ENCODE measurements around the gene IKZF1. TPM values are rescaled to one million over a fixed set of nuclear protein-coding genes. Genes with fewer than 3 reads are reported as not detected.

IKZF1 gene
- total RNA-seq, 1 experiment from 2014 or later = 2.3 TPM

- DNase-seq (ENCODE audit: low spot score) = no peak
- POLR2A ChIA-PET = interaction anchor here (1.0 kb wide), 1 partner anchor 32 kb away, joined by 3 read pairs; no protein-coding TSS in a partner anchor
- CTCF ChIA-PET = no interaction called here
- Mint-ChIP-seq H3K9me3 (no peaks in the 10 kb centered on the region), H3K36me3 (no peaks in the 10 kb centered on the region), H3K27me3 (ENCODE audit: low read depth) (peaks cover 3% of the 10 kb centered on the region; the same call in 1 of the 2 replicates), H3K27ac (no peak overlapping the region), H3K4me3 (no peak overlapping the region), H3K4me1 (peaks cover 5% of the 10 kb centered on the region)
- TF ChIP-seq, protein P1, sequence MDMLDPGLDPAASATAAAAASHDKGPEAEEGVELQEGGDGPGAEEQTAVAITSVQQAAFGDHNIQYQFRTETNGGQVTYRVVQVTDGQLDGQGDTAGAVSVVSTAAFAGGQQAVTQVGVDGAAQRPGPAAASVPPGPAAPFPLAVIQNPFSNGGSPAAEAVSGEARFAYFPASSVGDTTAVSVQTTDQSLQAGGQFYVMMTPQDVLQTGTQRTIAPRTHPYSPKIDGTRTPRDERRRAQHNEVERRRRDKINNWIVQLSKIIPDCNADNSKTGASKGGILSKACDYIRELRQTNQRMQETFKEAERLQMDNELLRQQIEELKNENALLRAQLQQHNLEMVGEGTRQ (CRISPR knock-in tag; IDR thresholded peaks at IDR 0.05) = no peak
- TF ChIP-seq HMGA2 (CRISPR knock-in tag; IDR thresholded peaks at IDR 0.05) (no peak), AFF4 (CRISPR knock-in tag; IDR thresholded peaks at IDR 0.05; ENCODE audit: borderline replicate concordance) (no peak), ZNF532 (CRISPR knock-in tag; IDR thresholded peaks at IDR 0.05; ENCODE audit: borderline replicate concordance) (no peak), SMAD4 (CRISPR knock-in tag; IDR thresholded peaks at IDR 0.05) (no peak), ZNF425 (CRISPR knock-in tag; conservative IDR thresholded peaks at IDR 0.05) (no peak), ZBTB21 (CRISPR knock-in tag; IDR thresholded peaks at IDR 0.05; ENCODE audit: borderline replicate concordance) (no peak), NR2C2 (CRISPR knock-in tag; IDR thresholded peaks at IDR 0.05) (no peak), NR1H2 (CRISPR knock-in tag; IDR thresholded peaks at IDR 0.05) (no peak), ELF4 (CRISPR knock-in tag; IDR thresholded peaks at IDR 0.05; ENCODE audit: low read depth) (no peak), CBFB (CRISPR knock-in tag; IDR thresholded peaks at IDR 0.05; ENCODE audit: low read depth) (no peak), KAT7 (CRISPR knock-in tag; IDR thresholded peaks at IDR 0.05; ENCODE audit: borderline replicate concordance) (no peak), CREB1 (CRISPR knock-in tag; IDR thresholded peaks at IDR 0.05) (no peak), SMAD3 (CRISPR knock-in tag; IDR thresholded peaks at IDR 0.05; ENCODE audit: borderline replicate concordance) (no peak), ESRRA (CRISPR knock-in tag; IDR thresholded peaks at IDR 0.05; ENCODE audit: borderline replicate concordance) (no peak), RELA (CRISPR knock-in tag; IDR thresholded peaks at IDR 0.05; ENCODE audit: borderline replicate concordance) (no peak), TEAD4 (CRISPR knock-in tag; IDR thresholded peaks at IDR 0.05) (no peak)
- TF ChIP-seq, protein P2, sequence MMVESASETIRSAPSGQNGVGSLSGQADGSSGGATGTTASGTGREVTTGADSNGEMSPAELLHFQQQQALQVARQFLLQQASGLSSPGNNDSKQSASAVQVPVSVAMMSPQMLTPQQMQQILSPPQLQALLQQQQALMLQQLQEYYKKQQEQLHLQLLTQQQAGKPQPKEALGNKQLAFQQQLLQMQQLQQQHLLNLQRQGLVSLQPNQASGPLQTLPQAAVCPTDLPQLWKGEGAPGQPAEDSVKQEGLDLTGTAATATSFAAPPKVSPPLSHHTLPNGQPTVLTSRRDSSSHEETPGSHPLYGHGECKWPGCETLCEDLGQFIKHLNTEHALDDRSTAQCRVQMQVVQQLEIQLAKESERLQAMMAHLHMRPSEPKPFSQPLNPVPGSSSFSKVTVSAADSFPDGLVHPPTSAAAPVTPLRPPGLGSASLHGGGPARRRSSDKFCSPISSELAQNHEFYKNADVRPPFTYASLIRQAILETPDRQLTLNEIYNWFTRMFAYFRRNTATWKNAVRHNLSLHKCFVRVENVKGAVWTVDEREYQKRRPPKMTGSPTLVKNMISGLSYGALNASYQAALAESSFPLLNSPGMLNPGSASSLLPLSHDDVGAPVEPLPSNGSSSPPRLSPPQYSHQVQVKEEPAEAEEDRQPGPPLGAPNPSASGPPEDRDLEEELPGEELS (CRISPR knock-in tag; IDR thresholded peaks at IDR 0.05) = no peak
- TF ChIP-seq, protein P3, sequence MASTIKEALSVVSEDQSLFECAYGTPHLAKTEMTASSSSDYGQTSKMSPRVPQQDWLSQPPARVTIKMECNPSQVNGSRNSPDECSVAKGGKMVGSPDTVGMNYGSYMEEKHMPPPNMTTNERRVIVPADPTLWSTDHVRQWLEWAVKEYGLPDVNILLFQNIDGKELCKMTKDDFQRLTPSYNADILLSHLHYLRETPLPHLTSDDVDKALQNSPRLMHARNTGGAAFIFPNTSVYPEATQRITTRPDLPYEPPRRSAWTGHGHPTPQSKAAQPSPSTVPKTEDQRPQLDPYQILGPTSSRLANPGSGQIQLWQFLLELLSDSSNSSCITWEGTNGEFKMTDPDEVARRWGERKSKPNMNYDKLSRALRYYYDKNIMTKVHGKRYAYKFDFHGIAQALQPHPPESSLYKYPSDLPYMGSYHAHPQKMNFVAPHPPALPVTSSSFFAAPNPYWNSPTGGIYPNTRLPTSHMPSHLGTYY (CRISPR knock-in tag; IDR thresholded peaks at IDR 0.05) = no peak
- TF ChIP-seq, protein P4, sequence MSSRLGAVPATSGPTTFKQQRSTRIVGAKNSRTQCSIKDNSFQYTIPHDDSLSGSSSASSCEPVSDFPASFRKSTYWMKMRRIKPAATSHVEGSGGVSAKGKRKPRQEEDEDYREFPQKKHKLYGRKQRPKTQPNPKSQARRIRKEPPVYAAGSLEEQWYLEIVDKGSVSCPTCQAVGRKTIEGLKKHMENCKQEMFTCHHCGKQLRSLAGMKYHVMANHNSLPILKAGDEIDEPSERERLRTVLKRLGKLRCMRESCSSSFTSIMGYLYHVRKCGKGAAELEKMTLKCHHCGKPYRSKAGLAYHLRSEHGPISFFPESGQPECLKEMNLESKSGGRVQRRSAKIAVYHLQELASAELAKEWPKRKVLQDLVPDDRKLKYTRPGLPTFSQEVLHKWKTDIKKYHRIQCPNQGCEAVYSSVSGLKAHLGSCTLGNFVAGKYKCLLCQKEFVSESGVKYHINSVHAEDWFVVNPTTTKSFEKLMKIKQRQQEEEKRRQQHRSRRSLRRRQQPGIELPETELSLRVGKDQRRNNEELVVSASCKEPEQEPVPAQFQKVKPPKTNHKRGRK (CRISPR knock-in tag; IDR thresholded peaks at IDR 0.05; ENCODE audit: borderline replicate concordance) = no peak
- ATAC-seq = no peak
Measured at GRCh38 chr7:50411332-50411731, 106.8 kb downstream of the IKZF1 start.

All from WTC11 (cell line).